HG03108 (cell line): ENCODE measurements around the gene IQSEC1.

Source experiments
- ATAC-seq: cut with Tn5 transposase; IDR thresholded peaks from one replicate; pipeline ENCODE4 v1.9.1; 2021; ENCODE audit warnings: moderate library complexity; ENCODE audit not compliant: unreplicated experiment

The IQSEC1 gene

DNA sequence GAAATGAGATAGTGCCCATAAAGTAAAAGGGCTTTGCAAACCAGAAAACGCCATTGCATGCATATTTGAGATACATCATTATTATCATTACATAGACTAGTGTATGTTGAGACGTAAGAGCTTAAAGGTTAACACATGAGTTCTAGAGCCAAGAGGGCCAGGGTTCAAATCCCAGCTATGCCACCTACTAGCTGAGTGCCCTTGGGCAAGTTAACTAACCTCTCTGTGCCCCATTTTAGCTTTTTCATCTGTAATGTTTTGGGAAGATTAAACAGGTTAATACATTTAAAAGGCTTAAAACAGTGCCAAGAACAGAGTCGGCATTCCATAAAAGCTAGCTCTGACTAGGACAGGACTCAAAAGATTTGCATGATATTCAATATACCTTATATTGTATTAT lies 22.8 kb downstream of the IQSEC1 start:
- ATAC-seq = no peak

- no peak for ATAC-seq
Observed at GRCh38 chr3:13049400-13049799, 23.8 kb downstream of the IQSEC1 start.

- no peak for ATAC-seq
Observed at GRCh38 chr3:13047296-13048165, 25.7 kb downstream of the IQSEC1 start.

- no peak for ATAC-seq
Observed at GRCh38 chr3:13046569-13047274, 26.5 kb downstream of the IQSEC1 start.

DNA sequence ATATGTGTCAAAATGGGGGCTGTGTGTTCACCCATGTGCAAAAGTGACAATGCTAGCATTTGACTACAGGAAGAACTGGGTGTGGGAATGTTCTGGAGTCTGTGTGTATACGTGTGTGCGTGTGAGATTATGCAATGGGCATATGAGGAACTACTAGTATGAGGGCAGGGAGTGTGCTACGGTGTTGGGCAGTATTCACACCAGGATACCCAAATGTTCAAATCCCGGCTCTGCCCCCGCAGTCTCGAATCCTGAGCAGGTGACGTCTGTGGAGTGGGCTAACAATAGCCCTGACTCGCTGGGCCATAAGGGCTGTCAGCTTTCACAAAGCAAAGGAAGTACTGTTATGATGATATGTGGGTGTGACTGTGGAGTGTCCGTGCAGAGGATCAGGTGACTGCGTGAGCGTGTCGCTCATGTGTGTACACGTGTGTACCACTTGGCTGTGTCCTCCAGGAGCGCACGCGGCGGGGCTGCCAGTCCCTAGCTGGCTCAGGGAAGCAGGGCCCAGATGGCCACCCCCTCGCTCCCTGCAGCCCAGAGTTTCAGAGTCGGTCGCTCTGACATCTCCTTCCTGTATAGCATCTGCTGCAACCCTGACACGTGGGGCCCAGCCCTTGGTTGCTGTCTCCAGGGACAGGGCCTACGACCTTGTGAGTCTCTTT lies 27.2 kb downstream of the IQSEC1 start:
- ATAC-seq = peak; percentile 78

- no peak for ATAC-seq
Observed at GRCh38 chr3:13045241-13045903, 27.9 kb downstream of the IQSEC1 start.

DNA sequence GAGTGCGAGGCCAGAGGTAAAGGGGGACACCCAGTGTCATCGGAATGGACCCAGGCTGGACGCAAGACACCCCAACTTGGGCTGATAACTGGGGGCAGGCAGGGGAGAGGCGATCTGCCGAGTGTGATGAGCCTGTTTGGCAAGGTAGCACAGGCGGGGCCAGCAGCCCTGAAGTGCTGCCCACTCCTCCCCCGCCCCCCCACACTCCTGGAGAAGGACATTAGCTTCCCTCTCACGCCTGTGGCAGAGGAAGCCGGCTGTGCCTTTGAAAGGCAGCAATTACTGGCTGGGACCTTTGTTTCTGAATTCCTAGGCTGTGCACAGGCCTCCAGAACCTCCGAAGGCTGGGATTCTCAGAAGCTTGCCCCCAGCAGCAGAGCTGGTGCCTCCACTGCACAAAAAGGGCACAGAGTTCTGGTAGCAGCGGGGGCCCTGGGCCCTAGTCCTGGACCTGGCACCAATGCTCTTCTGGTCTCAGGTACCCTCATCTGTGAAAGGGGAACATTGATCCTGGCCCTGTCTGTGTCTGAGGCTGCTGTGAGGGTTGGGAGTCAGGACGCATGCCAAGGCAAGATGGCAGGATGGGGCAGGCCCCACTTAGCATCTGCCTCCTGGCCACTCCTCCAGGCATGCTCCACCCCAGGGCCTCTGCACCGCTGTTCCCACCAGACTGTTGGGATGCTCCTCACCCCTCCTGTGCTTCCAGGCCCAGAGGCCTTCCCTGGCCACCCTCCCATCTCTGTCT lies 28.6 kb downstream of the IQSEC1 start:
- ATAC-seq = no peak

DNA sequence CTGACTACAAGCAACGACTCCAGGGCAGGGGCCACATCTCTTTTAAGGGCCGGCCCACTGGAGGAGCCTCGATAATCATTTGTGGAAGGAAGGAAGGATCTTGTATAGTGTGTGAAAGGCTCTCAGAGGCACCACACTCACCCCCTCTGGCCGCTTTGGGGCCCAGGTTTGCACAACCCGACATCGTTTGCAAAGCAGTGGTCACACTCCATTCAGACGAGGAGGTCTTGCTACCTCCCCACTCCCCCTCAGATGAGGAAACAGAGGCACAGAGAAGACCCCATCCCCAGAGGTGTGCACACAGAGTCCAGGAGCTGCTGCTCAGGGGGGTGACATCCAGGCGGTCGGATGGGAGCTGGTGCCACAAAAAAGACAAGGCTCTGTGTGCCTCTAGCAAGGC lies 29.6 kb downstream of the IQSEC1 start:
- no peak for ATAC-seq

- no peak for ATAC-seq
Observed at GRCh38 chr3:13042715-13043271, 30.4 kb downstream of the IQSEC1 start.

- ATAC-seq = no peak
Observed at GRCh38 chr3:13042127-13042701, 31.0 kb downstream of the IQSEC1 start.

DNA sequence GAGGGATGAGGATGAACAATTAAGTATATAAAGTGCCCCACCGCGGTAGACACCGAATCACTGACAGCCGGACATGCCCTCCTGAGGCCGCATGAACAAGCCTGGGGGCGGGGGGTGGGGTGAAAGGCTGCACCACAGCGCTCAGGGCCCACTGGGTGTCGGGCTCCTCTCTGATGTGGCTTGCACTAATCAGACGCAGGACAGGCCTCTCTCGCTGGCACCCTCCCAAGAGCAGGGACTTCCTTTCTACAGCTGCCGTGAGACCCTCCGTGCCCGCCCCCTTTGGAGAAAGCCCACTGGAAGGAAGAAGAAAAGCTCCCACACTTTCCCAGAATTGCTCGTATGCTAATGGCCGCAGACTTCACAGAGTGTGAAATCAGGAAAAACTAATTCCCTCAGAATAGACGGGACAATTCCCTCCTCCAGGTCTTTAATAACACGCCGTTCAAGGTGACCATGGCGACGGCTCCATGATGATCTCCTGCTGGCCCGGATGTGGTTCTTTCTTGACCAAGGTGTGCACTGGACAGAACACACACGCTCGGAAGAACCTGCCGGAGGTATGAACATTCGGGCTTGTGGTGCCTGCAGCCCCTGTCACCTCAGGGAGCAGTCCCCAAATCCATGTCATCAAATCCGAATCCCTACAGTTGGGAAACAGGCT lies 32.0 kb downstream of the IQSEC1 start:
- no peak for ATAC-seq

- peak; percentile 88 for ATAC-seq
Observed at GRCh38 chr3:13040361-13041074, 32.7 kb downstream of the IQSEC1 start.

GRCh38 chr3:13039213-13039896 lies 33.9 kb downstream of the IQSEC1 start:
- ATAC-seq = no peak

DNA sequence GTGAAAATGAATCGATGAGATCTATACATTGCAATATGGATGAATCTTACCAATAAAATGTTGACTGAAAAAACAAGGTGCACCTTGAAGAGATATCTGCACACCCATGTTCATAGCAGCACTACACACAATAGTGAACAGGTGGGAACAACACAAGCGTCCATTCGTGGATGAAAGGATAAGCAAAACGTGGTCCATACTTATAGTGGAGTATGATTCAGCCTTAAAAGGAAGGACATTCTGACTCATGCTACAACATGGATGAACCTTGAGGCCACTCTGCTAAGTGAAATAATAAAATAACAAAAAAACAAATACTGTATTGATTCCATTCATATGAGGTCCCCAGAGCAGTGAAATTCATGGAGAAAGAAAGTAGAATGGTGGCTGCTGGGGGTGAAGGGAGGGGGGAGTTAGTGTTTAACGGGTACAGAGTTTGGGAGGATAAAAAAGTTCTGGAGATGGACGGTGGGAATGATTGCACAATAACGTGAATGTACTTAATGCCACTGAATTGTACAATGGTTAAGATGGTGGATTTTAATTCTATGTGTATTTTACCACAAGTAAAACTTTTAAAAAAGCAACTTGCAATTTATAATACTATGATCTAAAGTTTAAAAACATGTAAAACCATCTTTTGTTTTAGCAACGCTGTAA lies 35.6 kb downstream of the IQSEC1 start:
- ATAC-seq = no peak

DNA sequence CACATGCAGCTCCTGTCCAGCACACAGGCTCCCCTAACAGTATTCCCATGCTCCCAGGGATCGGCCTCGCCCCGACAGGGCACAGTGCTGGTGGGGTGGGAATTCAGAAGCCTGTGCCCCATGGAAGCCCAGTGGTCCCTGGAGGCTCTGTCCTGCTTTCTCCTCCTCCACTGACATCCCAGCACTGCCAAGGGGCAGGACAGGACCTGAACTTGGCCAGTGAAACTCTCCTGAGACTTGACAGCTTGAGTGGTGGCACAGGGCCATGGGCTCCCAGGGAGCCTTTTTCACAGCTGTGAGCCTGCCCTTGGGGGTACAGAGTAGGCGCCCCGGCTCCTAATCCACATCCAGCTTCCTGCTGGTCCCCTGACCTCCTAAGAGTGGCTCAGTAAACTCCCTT lies 38.4 kb downstream of the IQSEC1 start:
- no peak for ATAC-seq

GRCh38 chr3:13034109-13034800 lies 39.0 kb downstream of the IQSEC1 start:
- ATAC-seq = no peak

DNA sequence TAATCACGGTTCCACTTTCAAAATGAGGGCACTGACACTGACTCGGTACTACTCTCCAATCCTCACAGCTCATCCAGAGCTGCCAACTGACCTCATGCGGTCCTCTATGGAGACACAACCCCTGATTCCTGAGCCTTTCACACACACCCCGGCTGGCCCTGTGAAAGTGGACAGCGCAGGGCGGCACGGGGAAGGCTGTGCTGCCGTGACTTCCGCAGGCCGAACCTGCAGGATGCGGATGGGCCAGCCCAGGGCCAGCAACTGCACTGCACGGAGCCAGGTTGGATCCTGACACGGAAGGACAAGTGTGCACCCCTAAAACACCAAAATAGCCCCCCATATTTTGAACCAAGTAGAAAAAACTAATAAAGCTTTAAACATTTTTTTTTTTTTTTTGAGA lies 41.0 kb downstream of the IQSEC1 start:
- ATAC-seq = no peak
